Endodermal cell (in vitro differentiated cells): ENCODE measurements around the gene BCAM. TPM values are rescaled to one million over a fixed set of nuclear protein-coding genes. Genes with fewer than 3 reads are reported as not detected.

Experiments used
- DNase-seq: peaks from one replicate; pipeline ENCODE4 v3.0.0-alpha.2; 2017
- H3K27ac ChIP-seq: 2 replicates; pipeline ENCODE4 v1.5.1; 2013; ENCODE audit warnings: mild to moderate bottlenecking, low read depth, low read length, moderate library complexity
- H3K27me3 ChIP-seq: 2 replicates; pipeline ENCODE4 v1.6.1; 2013; ENCODE audit warnings: mild to moderate bottlenecking, low read length, moderate library complexity; ENCODE audit not compliant: insufficient read depth, control insufficient read depth, poor library complexity, severe bottlenecking
- H3K36me3 ChIP-seq: 2 replicates; pipeline ENCODE4 v1.7.0; 2013; ENCODE audit warnings: mild to moderate bottlenecking, low read length, moderate library complexity; ENCODE audit not compliant: control insufficient read depth, insufficient read depth
- H3K4me1 ChIP-seq: one replicate; pipeline ENCODE4 v1.7.0; 2013; ENCODE audit warnings: low read length; ENCODE audit not compliant: control insufficient read depth, insufficient read depth
- H3K4me3 ChIP-seq: 2 replicates; pipeline ENCODE4 v1.5.1; 2013; ENCODE audit warnings: mild to moderate bottlenecking, low read length, moderate library complexity
- H3K9ac ChIP-seq: 2 replicates; pipeline ENCODE4 v1.6.1; 2013; ENCODE audit warnings: mild to moderate bottlenecking, low read length, moderate library complexity; ENCODE audit not compliant: poor library complexity, severe bottlenecking; ENCODE audit errors: extremely low read depth
- H3K9me3 ChIP-seq: 2 replicates; pipeline ENCODE4 v1.6.1; 2013; ENCODE audit warnings: mild to moderate bottlenecking, low read length, moderate library complexity; ENCODE audit not compliant: control insufficient read depth
- H3K27ac Mint-ChIP-seq: 2 replicates; pipeline ENCODE4 v1.8.0; 2020; ENCODE audit warnings: mixed read lengths
- H3K27me3 Mint-ChIP-seq: 2 replicates; pipeline ENCODE4 v1.8.0; 2021; ENCODE audit warnings: mild to moderate bottlenecking, mixed read lengths; ENCODE audit not compliant: insufficient read depth
- H3K36me3 Mint-ChIP-seq: 2 replicates; pipeline ENCODE4 v1.8.0; 2020; ENCODE audit warnings: low read depth, mixed read lengths
- H3K4me1 Mint-ChIP-seq: 2 replicates; pipeline ENCODE4 v1.8.0; 2020; ENCODE audit warnings: mixed read lengths
- H3K4me3 Mint-ChIP-seq: 2 replicates; pipeline ENCODE4 v1.8.0; 2020; ENCODE audit warnings: mild to moderate bottlenecking, moderate library complexity, mixed read lengths
- H3K9me3 Mint-ChIP-seq: 2 replicates; pipeline ENCODE4 v1.8.0; 2020; ENCODE audit warnings: mild to moderate bottlenecking, mixed read lengths
- WGBS, 2 experiments: methylation state at CpG; one replicate each; pipeline versions ENCODE4 v1.1.5 to v1.1.7; 2013; ENCODE audit warnings: missing lambda C conversion rate in 2 of 2, mixed read lengths in 1 of 2; ENCODE audit not compliant: insufficient coverage in 1 of 2, insufficient read length in 1 of 2; 5-methylcytosine and 5-hydroxymethylcytosine counted together
- long read RNA-seq, 4 experiments: library from polyadenylated mRNA in 2 of 4; library from RNA in 1 of 4; library from capped mRNA in 1 of 4; stranded (forward) in 3 of 4; unstranded in 1 of 4; transcript quantifications; one replicate each; pipeline ENCODE4 v2.0.0, GENCODE V29; 2020 to 2021; ENCODE audit warnings: inconsistent platforms in 1 of 4
- polyA plus RNA-seq, 2 experiments: library from polyadenylated mRNA; stranded (reverse); fragments of 50-300 nt; gene quantifications; one replicate each; pipeline ENCODE4 v1.2.3, GENCODE V29; 2013
- total RNA-seq, 2 donors: library from RNA; stranded (reverse); fragmentation: NEBNext Ultra II Directional in 1 of 2; extraction: Animal tissue kit (Norgen Biotek cat#: 25700) in 1 of 2; gene quantifications; 2 replicates in 1 of 2; 3 replicates in 1 of 2; pipeline ENCODE4 v1.2.1, GENCODE V29; 2021
- TF ChIP-seq, protein P1 (sequence below): fragments of 200-600 bp; sonication (generic); conservative IDR thresholded peaks from 2 replicates; pipeline ENCODE4 v1.5.0; 2021; ENCODE audit warnings: antibody characterized with exemption, mild to moderate bottlenecking

BCAM gene
- 10 to 100 TPM; 62.9 to 64.0 TPM for total RNA-seq
- 30.6 TPM for polyA plus RNA-seq (2013, experiment 1 of 2)
- polyA plus RNA-seq (2013, experiment 2 of 2) = 22.0 TPM
- long read RNA-seq, experiment 1, transcript BCAM-201 (15 exons, 2,453 nt) = major isoform, 10 of 28 reads
- long read RNA-seq, experiment 1, partial matches to known transcripts = 14 of 28 reads
- long read RNA-seq, experiment 1, other reads (novel, unspliced or antisense) = 4 of 28 reads
- long read RNA-seq, experiment 2, transcript BCAM-201 (15 exons, 2,453 nt) = major isoform, 17 of 20 reads
- long read RNA-seq, experiment 2, partial matches to known transcripts = 1 of 20 reads
- long read RNA-seq, experiment 2, other reads (novel, unspliced or antisense) = 1 of 20 reads
- long read RNA-seq, experiment 3, transcript BCAM-201 (15 exons, 2,453 nt) = major isoform, 14 of 20 reads
- long read RNA-seq, experiment 3, partial matches to known transcripts = 3 of 20 reads
- long read RNA-seq, experiment 3, other reads (novel, unspliced or antisense) = 2 of 20 reads
- long read RNA-seq, experiment 4, partial matches to known transcripts = 0 of 2 reads
- long read RNA-seq, experiment 4, other reads (novel, unspliced or antisense) = 0 of 2 reads

DNA sequence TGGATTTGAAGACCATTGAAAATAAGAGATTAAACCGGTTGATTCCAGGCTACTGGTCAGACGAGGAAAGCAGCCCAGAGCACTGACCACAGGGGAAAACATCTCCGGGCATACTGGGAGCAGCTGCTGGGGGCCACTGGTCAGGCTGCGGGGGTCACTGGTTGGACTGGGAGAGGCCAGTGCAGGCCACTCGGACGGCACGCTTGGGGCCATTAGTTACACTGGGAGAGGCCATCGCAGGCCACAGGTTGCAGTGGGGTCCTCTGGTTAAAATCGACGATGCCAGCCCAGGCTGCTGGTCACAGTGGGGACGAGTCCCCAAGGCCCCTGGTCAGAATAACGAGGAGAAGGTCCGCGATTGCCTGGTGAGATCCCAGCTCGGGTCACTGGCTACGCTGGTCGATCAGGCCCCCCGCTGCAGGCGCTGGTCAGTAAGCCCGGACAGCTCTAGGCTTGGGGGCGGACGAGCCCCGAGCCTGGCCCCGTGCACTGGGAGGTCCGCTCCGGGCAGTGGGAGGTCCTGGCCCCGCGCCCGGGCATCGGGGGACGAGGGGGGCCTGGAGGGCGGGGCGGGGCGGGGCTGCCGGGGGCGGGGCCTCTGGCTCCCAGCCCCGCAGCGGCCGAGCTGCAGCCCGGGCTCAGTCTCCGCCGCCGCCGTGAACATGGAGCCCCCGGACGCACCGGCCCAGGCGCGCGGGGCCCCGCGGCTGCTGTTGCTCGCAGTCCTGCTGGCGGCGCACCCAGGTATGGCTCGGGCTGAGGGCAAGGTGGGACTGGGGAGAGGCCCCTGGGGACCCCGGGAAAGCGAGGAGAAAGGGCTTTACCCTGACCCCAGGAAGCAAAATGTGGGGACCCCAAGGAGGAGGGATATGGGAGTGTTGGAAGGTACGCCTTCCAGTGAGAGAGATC lies at the start of gene BCAM:
Gene BCAM (plus strand): TSS at position 641 of the 909 bp plus-strand sequence. CDS start 22 bp downstream, at position 663.
- H3K36me3 Mint-ChIP-seq = peaks cover 8% of the 10 kb centered on the region
- Histone ChIP-seq H3K27ac (no peak within 1 kb of the TSS), H3K27me3 (no peaks in the 10 kb centered on the region), H3K36me3 (no peaks in the 10 kb centered on the region), H3K4me1 (peaks cover 4% of the 10 kb centered on the region), H3K9ac (peak within 1 kb of the TSS; percentile 62), H3K9me3 (no peaks in the 10 kb centered on the region), H3K4me3 (peak within 1 kb of the TSS; percentile 81)
- H3K4me3 Mint-ChIP-seq = peak within 1 kb of the TSS; percentile 63
- peak; percentile 90 for DNase-seq
- peaks cover 37% of the 10 kb centered on the region for H3K27me3 Mint-ChIP-seq
- H3K9me3 Mint-ChIP-seq = no peaks in the 10 kb centered on the region
- H3K4me1 Mint-ChIP-seq = peaks cover 12% of the 10 kb centered on the region
- TF ChIP-seq, protein P1, sequence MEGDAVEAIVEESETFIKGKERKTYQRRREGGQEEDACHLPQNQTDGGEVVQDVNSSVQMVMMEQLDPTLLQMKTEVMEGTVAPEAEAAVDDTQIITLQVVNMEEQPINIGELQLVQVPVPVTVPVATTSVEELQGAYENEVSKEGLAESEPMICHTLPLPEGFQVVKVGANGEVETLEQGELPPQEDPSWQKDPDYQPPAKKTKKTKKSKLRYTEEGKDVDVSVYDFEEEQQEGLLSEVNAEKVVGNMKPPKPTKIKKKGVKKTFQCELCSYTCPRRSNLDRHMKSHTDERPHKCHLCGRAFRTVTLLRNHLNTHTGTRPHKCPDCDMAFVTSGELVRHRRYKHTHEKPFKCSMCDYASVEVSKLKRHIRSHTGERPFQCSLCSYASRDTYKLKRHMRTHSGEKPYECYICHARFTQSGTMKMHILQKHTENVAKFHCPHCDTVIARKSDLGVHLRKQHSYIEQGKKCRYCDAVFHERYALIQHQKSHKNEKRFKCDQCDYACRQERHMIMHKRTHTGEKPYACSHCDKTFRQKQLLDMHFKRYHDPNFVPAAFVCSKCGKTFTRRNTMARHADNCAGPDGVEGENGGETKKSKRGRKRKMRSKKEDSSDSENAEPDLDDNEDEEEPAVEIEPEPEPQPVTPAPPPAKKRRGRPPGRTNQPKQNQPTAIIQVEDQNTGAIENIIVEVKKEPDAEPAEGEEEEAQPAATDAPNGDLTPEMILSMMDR = no peak
- 2 to 12% methylated on average over 14 to 59 of the region's 59 CpGs for WGBS, 2 experiments
- peak within 1 kb of the TSS; percentile 93 for H3K27ac Mint-ChIP-seq

- Histone ChIP-seq H3K36me3 (peaks cover 4% of the 10 kb centered on the region), H3K9me3 (no peaks in the 10 kb centered on the region), H3K4me1 (no peaks in the 10 kb centered on the region), H3K4me3 (no peak overlapping the region), H3K27me3 (peaks cover 8% of the 10 kb centered on the region), H3K9ac (no peak overlapping the region), H3K27ac (no peak overlapping the region)
- TF ChIP-seq, protein P1 = no peak
- Mint-ChIP-seq H3K4me3 (no peak overlapping the region), H3K27me3 (peaks cover 54% of the 10 kb centered on the region), H3K36me3 (no peaks in the 10 kb centered on the region), H3K9me3 (no peaks in the 10 kb centered on the region), H3K4me1 (peaks cover 4% of the 10 kb centered on the region), H3K27ac (no peak overlapping the region)
- WGBS, 2 experiments = 81 to 88% methylated on average over 7 to 8 of the region's 8 CpGs
- no peak for DNase-seq
These were observed 46.9 kb upstream of the BCAM start for GRCh38 chr19:44762038-44762437.
